T-helper 2 cell treated with Interferon-gamma antibody and Interleukin-4, amounts not matched to agents 5 μg/mL and 100 μg/mL, for 36 hours (primary cell): ENCODE measurements around the gene NDUFS6.

Source experiments
- DNase-seq: peaks from one replicate; pipeline ENCODE4 v3.0.0; 2021; ENCODE audit warnings: low spot score
- H3K27ac Mint-ChIP-seq: one replicate; pipeline ENCODE4 v1.8.0; 2021; ENCODE audit warnings: mild to moderate bottlenecking, mixed read lengths
- H3K27me3 Mint-ChIP-seq: one replicate; pipeline ENCODE4 v1.8.0; 2021; ENCODE audit warnings: low read depth, mixed read lengths
- H3K36me3 Mint-ChIP-seq: one replicate; pipeline ENCODE4 v1.8.0; 2021; ENCODE audit warnings: low read depth, mixed read lengths
- H3K4me1 Mint-ChIP-seq: one replicate; pipeline ENCODE4 v1.8.0; 2021; ENCODE audit warnings: low read depth, mixed read lengths
- H3K4me3 Mint-ChIP-seq: one replicate; pipeline ENCODE4 v1.8.0; 2022; ENCODE audit warnings: mild to moderate bottlenecking, moderate library complexity, mixed read lengths
- H3K9me3 Mint-ChIP-seq: one replicate; pipeline ENCODE4 v1.8.0; 2021; ENCODE audit warnings: mixed read lengths

NDUFS6 gene

GRCh38 chr5:1771149-1772065, 29.8 kb upstream of the NDUFS6 start:
- no peak overlapping the region for H3K4me3 Mint-ChIP-seq
- no peaks in the 10 kb centered on the region for H3K9me3 Mint-ChIP-seq
- H3K27me3 Mint-ChIP-seq = peaks cover 12% of the 10 kb centered on the region
- H3K36me3 Mint-ChIP-seq = no peaks in the 10 kb centered on the region
- no peak overlapping the region for H3K27ac Mint-ChIP-seq
- DNase-seq = no peak
- no peaks in the 10 kb centered on the region for H3K4me1 Mint-ChIP-seq

GRCh38 chr5:1772634-1773033, 28.6 kb upstream of the NDUFS6 start:
- no peak overlapping the region for H3K4me3 Mint-ChIP-seq
- no peak overlapping the region for H3K27ac Mint-ChIP-seq
- no peaks in the 10 kb centered on the region for H3K4me1 Mint-ChIP-seq
- peaks cover 12% of the 10 kb centered on the region for H3K27me3 Mint-ChIP-seq
- no peak for DNase-seq
- H3K9me3 Mint-ChIP-seq = no peaks in the 10 kb centered on the region
- no peaks in the 10 kb centered on the region for H3K36me3 Mint-ChIP-seq

GRCh38 chr5:1776831-1777230, 24.4 kb upstream of the NDUFS6 start:
- Mint-ChIP-seq H3K4me1 (no peaks in the 10 kb centered on the region), H3K27me3 (peaks cover 10% of the 10 kb centered on the region), H3K27ac (no peak overlapping the region), H3K9me3 (no peaks in the 10 kb centered on the region), H3K36me3 (no peaks in the 10 kb centered on the region), H3K4me3 (no peak overlapping the region)
- DNase-seq = no peak

GRCh38 chr5:1777281-1778137, 23.7 kb upstream of the NDUFS6 start:
- H3K4me3 Mint-ChIP-seq = no peak overlapping the region
- no peaks in the 10 kb centered on the region for H3K4me1 Mint-ChIP-seq
- peaks cover 6% of the 10 kb centered on the region for H3K27me3 Mint-ChIP-seq
- H3K9me3 Mint-ChIP-seq = no peaks in the 10 kb centered on the region
- no peak for DNase-seq
- no peaks in the 10 kb centered on the region for H3K36me3 Mint-ChIP-seq
- H3K27ac Mint-ChIP-seq = no peak overlapping the region

- H3K27ac Mint-ChIP-seq = no peak overlapping the region
- peaks cover 3% of the 10 kb centered on the region for H3K27me3 Mint-ChIP-seq
- no peaks in the 10 kb centered on the region for H3K36me3 Mint-ChIP-seq
- H3K4me1 Mint-ChIP-seq = peaks cover 1% of the 10 kb centered on the region
- DNase-seq = no peak
- H3K9me3 Mint-ChIP-seq = no peaks in the 10 kb centered on the region
- H3K4me3 Mint-ChIP-seq = no peak overlapping the region
These were observed 22.8 kb upstream of the NDUFS6 start for GRCh38 chr5:1778138-1779020.

- H3K27ac Mint-ChIP-seq = no peak overlapping the region
- H3K9me3 Mint-ChIP-seq = no peaks in the 10 kb centered on the region
- no peak overlapping the region for H3K4me3 Mint-ChIP-seq
- DNase-seq = no peak
- peaks cover 1% of the 10 kb centered on the region for H3K4me1 Mint-ChIP-seq
- no peaks in the 10 kb centered on the region for H3K36me3 Mint-ChIP-seq
- H3K27me3 Mint-ChIP-seq = peaks cover 4% of the 10 kb centered on the region
These were observed 22.1 kb upstream of the NDUFS6 start for GRCh38 chr5:1779021-1779680.

GRCh38 chr5:1779782-1780613, 21.2 kb upstream of the NDUFS6 start:
- no peak for DNase-seq
- H3K27ac Mint-ChIP-seq = no peak overlapping the region
- no peaks in the 10 kb centered on the region for H3K9me3 Mint-ChIP-seq
- H3K4me1 Mint-ChIP-seq = peaks cover 1% of the 10 kb centered on the region
- no peak overlapping the region for H3K4me3 Mint-ChIP-seq
- H3K27me3 Mint-ChIP-seq = peaks cover 4% of the 10 kb centered on the region
- no peaks in the 10 kb centered on the region for H3K36me3 Mint-ChIP-seq

GRCh38 chr5:1780614-1780930, 20.6 kb upstream of the NDUFS6 start:
- DNase-seq = no peak
- Mint-ChIP-seq H3K27me3 (peaks cover 4% of the 10 kb centered on the region), H3K36me3 (no peaks in the 10 kb centered on the region), H3K9me3 (no peaks in the 10 kb centered on the region), H3K4me3 (no peak overlapping the region), H3K27ac (no peak overlapping the region), H3K4me1 (peaks cover 1% of the 10 kb centered on the region)

- no peak for DNase-seq
- Mint-ChIP-seq H3K27ac (no peak overlapping the region), H3K9me3 (no peaks in the 10 kb centered on the region), H3K27me3 (peaks cover 2% of the 10 kb centered on the region), H3K4me1 (peaks cover 1% of the 10 kb centered on the region), H3K36me3 (no peaks in the 10 kb centered on the region), H3K4me3 (no peak overlapping the region)
These were observed 20.1 kb upstream of the NDUFS6 start for GRCh38 chr5:1781107-1781506.

GRCh38 chr5:1781726-1782384, 19.4 kb upstream of the NDUFS6 start:
- Mint-ChIP-seq H3K27ac (no peak overlapping the region), H3K9me3 (no peaks in the 10 kb centered on the region), H3K4me3 (no peak overlapping the region)

GRCh38 chr5:1782385-1783215, 18.6 kb upstream of the NDUFS6 start:
- no peak overlapping the region for H3K27ac Mint-ChIP-seq

More at GRCh38 chr5:1781726-1782384, 19.4 kb upstream of the NDUFS6 start:
- DNase-seq = no peak
- no peaks in the 10 kb centered on the region for H3K36me3 Mint-ChIP-seq
- H3K27me3 Mint-ChIP-seq = peaks cover 2% of the 10 kb centered on the region
- peaks cover 1% of the 10 kb centered on the region for H3K4me1 Mint-ChIP-seq

GRCh38 chr5:1783216-1783554, 18.0 kb upstream of the NDUFS6 start:
- Mint-ChIP-seq H3K36me3 (no peaks in the 10 kb centered on the region), H3K27ac (no peak overlapping the region), H3K27me3 (peaks cover 2% of the 10 kb centered on the region), H3K9me3 (no peaks in the 10 kb centered on the region), H3K4me1 (peaks cover 4% of the 10 kb centered on the region), H3K4me3 (no peak overlapping the region)
- DNase-seq = no peak

More at GRCh38 chr5:1782385-1783215, 18.6 kb upstream of the NDUFS6 start:
- Mint-ChIP-seq H3K36me3 (no peaks in the 10 kb centered on the region), H3K27me3 (peaks cover 2% of the 10 kb centered on the region), H3K4me1 (peaks cover 1% of the 10 kb centered on the region), H3K9me3 (no peaks in the 10 kb centered on the region), H3K4me3 (no peak overlapping the region)
- DNase-seq = no peak
